PC-9 (cell line): Measurements from ENCODE around the gene C1orf56. TPM values are rescaled to one million over a fixed set of nuclear protein-coding genes. Genes with fewer than 3 reads are reported as not detected.

ENCODE experiments used
- Bru-seq: library from RNA; stranded (reverse); fragments of 400-500 nt; gene quantifications from one replicate; lab custom pipeline; 2021; lab: Mats Ljungman, UMichigan
- BruChase-seq, 2 experiments: library from RNA; stranded (reverse); fragments of 400-500 nt; gene quantifications; one replicate each; lab custom pipeline; 2021; lab: Mats Ljungman, UMichigan
- BruUV-seq: library from RNA; stranded (reverse); fragments of 400-500 nt; replicated peaks from 2 replicates; lab custom pipeline; 2021; lab: Mats Ljungman, UMichigan
- CTCF ChIA-PET: fragments of 300-600 bp; sonication (Branson Sonifier 250); formaldehyde crosslinking; loops from one replicate; lab custom pipeline; 2022; ENCODE audit warnings: antibody characterized with exemption; lab: Charles Lee
- POLR2A ChIA-PET: fragments of 300-600 bp; sonication (Branson Sonifier 250); formaldehyde crosslinking; loops from one replicate; lab custom pipeline; 2022; ENCODE audit warnings: antibody characterized with exemption; ENCODE audit not compliant: unreplicated experiment; lab: Charles Lee
- DNase-seq, 2 experiments: peaks; one replicate each; pipeline versions ENCODE4 v3.0.0 to v3.0.0-alpha.2; 2015 to 2022; ENCODE audit warnings: mixed read lengths in 1 of 2
- H2AFZ ChIP-seq: fragments of 200-600 bp; sonication (generic); 2 replicates; pipeline ENCODE4 v1.8.1; 2017; ENCODE audit warnings: antibody characterized with exemption
- H3F3A ChIP-seq: fragments of 200-600 bp; sonication (generic); 2 replicates; pipeline ENCODE4 v1.8.1; 2017; ENCODE audit warnings: antibody characterized with exemption, mild to moderate bottlenecking, low read depth; ENCODE audit not compliant: insufficient read depth
- H3K27ac ChIP-seq: fragments of 200-600 bp; sonication (generic); 2 replicates; pipeline ENCODE4 v1.6.1; 2016; ENCODE audit warnings: mixed run types
- H3K27me3 ChIP-seq: fragments of 200-600 bp; sonication (generic); 2 replicates; pipeline ENCODE4 v1.6.1; 2016; ENCODE audit warnings: low read depth, mixed run types; ENCODE audit not compliant: insufficient read depth
- H3K36me3 ChIP-seq: fragments of 200-600 bp; sonication (generic); 2 replicates; pipeline ENCODE4 v1.6.1; 2016; ENCODE audit warnings: low read depth, mixed run types
- H3K4me1 ChIP-seq: fragments of 200-600 bp; sonication (generic); replicated peaks from 2 replicates; pipeline ENCODE4 v1.6.1; 2016; ENCODE audit warnings: mixed run types; ENCODE audit not compliant: insufficient read depth
- H3K4me2 ChIP-seq: fragments of 200-600 bp; sonication (generic); 2 replicates; pipeline ENCODE4 v1.6.1; 2017; ENCODE audit warnings: mixed run types
- H3K4me3 ChIP-seq: fragments of 200-600 bp; sonication (generic); 2 replicates; pipeline ENCODE4 v1.6.1; 2016; ENCODE audit warnings: mixed run types
- H3K79me2 ChIP-seq: fragments of 200-600 bp; sonication (generic); 2 replicates; pipeline ENCODE4 v1.6.1; 2017; ENCODE audit warnings: low read depth, mixed run types
- H3K9me2 ChIP-seq: fragments of 200-600 bp; sonication (generic); 2 replicates; pipeline ENCODE4 v1.8.1; 2017; ENCODE audit warnings: mild to moderate bottlenecking; ENCODE audit not compliant: insufficient read depth
- H3K9me3 ChIP-seq: fragments of 200-600 bp; sonication (generic); 2 replicates; pipeline ENCODE4 v1.8.1; 2016; ENCODE audit warnings: low read depth; ENCODE audit not compliant: insufficient read depth
- H4K20me1 ChIP-seq: fragments of 200-600 bp; sonication (generic); 2 replicates; pipeline ENCODE4 v1.8.1; 2017; ENCODE audit not compliant: insufficient read depth
- EZH2 ChIP-seq: fragments of 200-600 bp; sonication (generic); IDR thresholded peaks from 2 replicates; pipeline ENCODE4 v1.8.0; 2017; ENCODE audit warnings: antibody characterized with exemption, low read depth
- intact Hi-C: fragments of 100-400 bp; cut with micrococcal nuclease; formaldehyde crosslinking; loops from one replicate; pipeline ENCODE4 v1.10.0; 2022; ENCODE audit not compliant: unreplicated experiment
- long read RNA-seq: library from polyadenylated mRNA; stranded (forward); transcript quantifications from one replicate; pipeline ENCODE4 v2.0.0, GENCODE V29; 2022
- total RNA-seq: library from RNA; stranded (reverse); gene quantifications from 2 replicates; pipeline ENCODE4 v1.2.3, GENCODE V29; 2021
- TF ChIP-seq, protein P1 (sequence below): fragments of 200-600 bp; sonication (generic); conservative IDR thresholded peaks from 2 replicates; pipeline ENCODE4 v1.6.1; 2017; ENCODE audit warnings: mixed run types, antibody characterized with exemption, mild to moderate bottlenecking, moderate library complexity

The C1orf56 gene, protein sequence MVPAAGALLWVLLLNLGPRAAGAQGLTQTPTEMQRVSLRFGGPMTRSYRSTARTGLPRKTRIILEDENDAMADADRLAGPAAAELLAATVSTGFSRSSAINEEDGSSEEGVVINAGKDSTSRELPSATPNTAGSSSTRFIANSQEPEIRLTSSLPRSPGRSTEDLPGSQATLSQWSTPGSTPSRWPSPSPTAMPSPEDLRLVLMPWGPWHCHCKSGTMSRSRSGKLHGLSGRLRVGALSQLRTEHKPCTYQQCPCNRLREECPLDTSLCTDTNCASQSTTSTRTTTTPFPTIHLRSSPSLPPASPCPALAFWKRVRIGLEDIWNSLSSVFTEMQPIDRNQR
- total RNA-seq (1.8 and 2.3 TPM in 2 replicates), Bru-seq, nascent RNA (percentile 41 among the genes with signal in this experiment), BruChase-seq, experiment 1, labeled RNA remaining after a 2-hour chase (percentile 43 among the genes with signal in this experiment), BruChase-seq, experiment 2, labeled RNA remaining after a 6-hour chase (percentile 45 among the genes with signal in this experiment)
- long read RNA-seq, partial matches to known transcripts = 1 of 7 reads
- long read RNA-seq, other reads (novel, unspliced or antisense) = 2 of 7 reads

DNA sequence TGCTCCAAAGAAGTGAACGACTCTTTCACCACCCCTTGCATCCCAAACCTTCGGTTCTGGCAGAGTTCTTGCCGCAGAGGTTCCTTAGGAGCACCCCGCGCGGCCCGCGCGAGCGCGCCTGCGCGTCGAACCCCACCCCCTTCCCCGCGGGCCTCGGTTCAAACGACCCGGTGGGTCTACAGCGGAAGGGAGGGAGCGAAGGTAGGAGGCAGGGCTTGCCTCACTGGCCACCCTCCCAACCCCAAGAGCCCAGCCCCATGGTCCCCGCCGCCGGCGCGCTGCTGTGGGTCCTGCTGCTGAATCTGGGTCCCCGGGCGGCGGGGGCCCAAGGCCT lies at the start of gene C1orf56:
Gene C1orf56 (plus strand): TSS at position 161 of the 334 bp plus-strand sequence. CDS start 97 bp downstream, at position 258.
- Histone ChIP-seq H2AFZ (peak within 1 kb of the TSS; percentile 89), H3K36me3 (0 out of 2 replicates have a peak, but pooled peaks cover 5% of the 10 kb centered on the region), H3K4me1 (peaks cover 5% of the 10 kb centered on the region), H3K4me2 (peak within 1 kb of the TSS; percentile 97), H3F3A (peaks cover 32% of the 10 kb centered on the region), H3K9me3 (no peaks in the 10 kb centered on the region), H3K4me3 (peak within 1 kb of the TSS; percentile 66), H3K9me2 (no peaks in the 10 kb centered on the region), H3K79me2 (no peaks in the 10 kb centered on the region), H4K20me1 (no peaks in the 10 kb centered on the region), H3K27ac (peak within 1 kb of the TSS; percentile 9), H3K27me3 (no peaks in the 10 kb centered on the region)
- peak in 1 of 2 experiments; percentile 70 for DNase-seq
- no TSS peak for BruUV-seq
- TF ChIP-seq, protein P1, sequence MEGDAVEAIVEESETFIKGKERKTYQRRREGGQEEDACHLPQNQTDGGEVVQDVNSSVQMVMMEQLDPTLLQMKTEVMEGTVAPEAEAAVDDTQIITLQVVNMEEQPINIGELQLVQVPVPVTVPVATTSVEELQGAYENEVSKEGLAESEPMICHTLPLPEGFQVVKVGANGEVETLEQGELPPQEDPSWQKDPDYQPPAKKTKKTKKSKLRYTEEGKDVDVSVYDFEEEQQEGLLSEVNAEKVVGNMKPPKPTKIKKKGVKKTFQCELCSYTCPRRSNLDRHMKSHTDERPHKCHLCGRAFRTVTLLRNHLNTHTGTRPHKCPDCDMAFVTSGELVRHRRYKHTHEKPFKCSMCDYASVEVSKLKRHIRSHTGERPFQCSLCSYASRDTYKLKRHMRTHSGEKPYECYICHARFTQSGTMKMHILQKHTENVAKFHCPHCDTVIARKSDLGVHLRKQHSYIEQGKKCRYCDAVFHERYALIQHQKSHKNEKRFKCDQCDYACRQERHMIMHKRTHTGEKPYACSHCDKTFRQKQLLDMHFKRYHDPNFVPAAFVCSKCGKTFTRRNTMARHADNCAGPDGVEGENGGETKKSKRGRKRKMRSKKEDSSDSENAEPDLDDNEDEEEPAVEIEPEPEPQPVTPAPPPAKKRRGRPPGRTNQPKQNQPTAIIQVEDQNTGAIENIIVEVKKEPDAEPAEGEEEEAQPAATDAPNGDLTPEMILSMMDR = no peak
- TF ChIP-seq EZH2 = no peak
- ChIA-PET CTCF (interaction anchor here (0.6 to 1.1 kb wide), 3 partner anchors 10 to 1943 kb away, joined by 3 to 5 read pairs (median 5); no protein-coding TSS in a partner anchor), POLR2A (interaction anchor here (0.6 to 0.7 kb wide), 2 partner anchors 41 to 101 kb away, joined by 3 to 4 read pairs; no protein-coding TSS in a partner anchor)
- intact Hi-C loops = loop anchor here (1.0 kb wide), 1 partner anchor 39 kb away; the partner anchor contains the start of gene PRUNE1

DNA sequence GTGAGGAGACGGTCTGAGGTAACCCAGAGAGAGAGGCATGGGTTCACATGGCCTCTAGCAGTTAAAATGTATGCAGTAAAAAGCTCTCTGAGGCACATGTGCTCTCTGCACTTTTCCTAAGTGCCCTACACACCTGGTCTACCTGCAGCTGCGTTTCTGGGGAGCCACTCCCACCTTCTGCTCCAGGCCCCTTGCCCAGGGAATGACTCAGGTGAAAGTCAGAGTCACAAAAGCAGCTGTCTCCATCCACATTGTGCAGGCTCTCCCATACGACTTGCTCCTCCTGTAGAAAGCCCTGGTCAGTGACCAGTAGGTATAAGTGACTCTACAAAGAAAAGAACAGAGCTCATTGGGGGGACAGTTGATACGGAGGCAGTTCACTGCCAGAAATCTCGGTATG lies 49.6 kb upstream of the C1orf56 start:
- H3K36me3 ChIP-seq = no peaks in the 10 kb centered on the region
- H3K9me2 ChIP-seq = no peaks in the 10 kb centered on the region
- no peaks in the 10 kb centered on the region for H3K9me3 ChIP-seq
- DNase-seq = no peak
- no peak overlapping the region for H3K27ac ChIP-seq
- intact Hi-C loops = loop anchor here (5.0 to 10.0 kb wide), 2 partner anchors 183 to 436 kb away; no protein-coding TSS in a partner anchor
- H3K27me3 ChIP-seq = no peaks in the 10 kb centered on the region
- no peaks in the 10 kb centered on the region for H3K79me2 ChIP-seq
- BruUV-seq = no TSS peak
- TF ChIP-seq EZH2 = no peak
- TF ChIP-seq, protein P1 = no peak
- no peak overlapping the region for H3K4me2 ChIP-seq
- H4K20me1 ChIP-seq = no peaks in the 10 kb centered on the region
- H3F3A ChIP-seq = peaks cover under 1% of the 10 kb centered on the region; the same call in 1 of the 2 replicates
- no peak overlapping the region for H3K4me3 ChIP-seq
- no peak overlapping the region for H2AFZ ChIP-seq
- H3K4me1 ChIP-seq = peaks cover 6% of the 10 kb centered on the region; the same call in 1 of the 2 replicates
- CTCF ChIA-PET = interaction anchor here (0.6 to 1.3 kb wide), 3 partner anchors 9 to 185 kb away, joined by 3 to 5 read pairs (median 5); partner anchors contain the start of gene MINDY1
- POLR2A ChIA-PET = interaction anchor here (0.5 to 0.6 kb wide), 3 partner anchors 17 to 785 kb away, joined by 3 to 5 read pairs (median 4); no protein-coding TSS in a partner anchor

DNA sequence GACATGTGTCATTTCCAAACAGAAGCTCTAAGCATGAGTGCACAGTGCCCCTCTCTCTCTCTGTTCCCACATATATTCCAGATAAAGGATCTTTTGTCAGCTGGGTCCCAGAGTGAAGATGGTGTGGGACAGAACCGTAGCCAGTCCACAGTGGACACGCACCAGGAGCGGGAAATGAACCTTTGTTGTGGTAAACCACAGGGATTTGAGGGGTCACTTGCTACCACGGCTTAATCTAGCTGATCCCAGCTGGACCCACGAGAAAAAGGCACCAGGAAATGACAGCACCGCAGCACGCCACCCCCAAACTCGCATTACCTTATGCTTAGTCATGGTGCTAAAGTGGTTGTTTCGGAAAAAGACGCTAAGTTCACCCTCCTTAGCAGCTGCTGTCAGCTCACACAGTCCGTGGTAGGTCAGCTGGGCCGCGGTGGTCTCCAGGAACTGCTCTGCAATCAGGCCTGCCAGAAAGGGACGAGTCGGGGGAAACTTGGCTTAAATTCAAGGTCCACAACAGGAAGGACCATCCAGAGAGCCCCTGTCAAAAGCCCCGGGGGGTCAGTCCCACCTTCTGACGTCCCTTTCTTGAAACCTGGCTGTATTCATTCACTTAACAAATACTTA lies 48.4 kb upstream of the C1orf56 start:
- no peak overlapping the region for H3K4me2 ChIP-seq
- no peak overlapping the region for H2AFZ ChIP-seq
- POLR2A ChIA-PET = no interaction called here
- BruUV-seq = no TSS peak
- peaks cover 18% of the 10 kb centered on the region for H3K4me1 ChIP-seq
- H3F3A ChIP-seq = no peaks in the 10 kb centered on the region; the same call in 1 of the 2 replicates
- no peaks in the 10 kb centered on the region for H3K79me2 ChIP-seq
- H4K20me1 ChIP-seq = no peaks in the 10 kb centered on the region
- CTCF ChIA-PET = interaction anchor here (0.6 kb wide), 1 partner anchor 42 kb away, joined by 3 read pairs; no protein-coding TSS in a partner anchor
- H3K27ac ChIP-seq = no peak overlapping the region
- no peaks in the 10 kb centered on the region for H3K9me3 ChIP-seq
- TF ChIP-seq, protein P1 = no peak
- no peak for TF ChIP-seq EZH2
- intact Hi-C loops = loop anchor here (5.0 to 10.0 kb wide), 2 partner anchors 184 to 437 kb away; no protein-coding TSS in a partner anchor
- H3K27me3 ChIP-seq = no peaks in the 10 kb centered on the region
- H3K9me2 ChIP-seq = no peaks in the 10 kb centered on the region
- no peak for DNase-seq
- H3K36me3 ChIP-seq = no peaks in the 10 kb centered on the region
- no peak overlapping the region for H3K4me3 ChIP-seq
